ENCODE measurements around the gene ASIC5. TPM values are rescaled to one million over a fixed set of nuclear protein-coding genes. Genes with fewer than 3 reads are reported as not detected.

ASIC5 gene
- total and polyA plus RNA-seq, 2 of the 4 experiments (the other 2 are of a cell fraction) = not detected

DNA sequence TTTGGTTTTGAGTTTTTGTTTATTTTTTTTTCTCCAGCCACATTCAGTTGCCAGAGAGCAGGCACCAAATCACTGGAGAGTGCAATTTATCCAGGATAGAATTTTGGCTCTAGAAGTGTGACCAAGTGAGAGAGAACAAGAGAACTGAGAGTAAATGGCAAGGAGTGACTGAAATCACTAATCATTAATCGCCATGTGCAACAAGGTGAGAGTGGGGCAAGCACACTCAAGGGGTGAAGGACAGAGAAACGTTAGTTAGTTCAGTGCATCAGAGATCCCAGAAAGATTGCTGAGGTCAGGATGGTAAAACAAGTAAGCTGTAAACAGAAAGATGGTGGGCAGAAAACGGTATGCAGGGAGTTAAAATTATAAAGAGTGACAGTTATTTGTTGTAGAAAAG, 17.8 kb upstream of the ASIC5 start:
- Histone ChIP-seq H4K5ac (ENCODE audit: low read depth, low read length) (no peak overlapping the region), H4K20me1 (ENCODE audit: insufficient read depth, low read length) (no peaks in the 10 kb centered on the region), H3K36me3 (ENCODE audit: control insufficient read depth, insufficient read depth, low read length) (no peaks in the 10 kb centered on the region), H3K4me3 (ENCODE audit: insufficient read depth, low read depth, low read length) (no peak overlapping the region), H2BK120ac (ENCODE audit: low read depth, low read length) (no peak overlapping the region), H3K9ac (ENCODE audit: low read depth, low read length) (no peak overlapping the region), H4K91ac (ENCODE audit: insufficient read depth, low read depth, low read length) (no peak overlapping the region), H2AFZ (replicated peaks; ENCODE audit: low read length, poor library complexity) (no peak overlapping the region), H3K14ac (replicated peaks; ENCODE audit: low read depth, low read length) (no peak overlapping the region), H3K79me1 (ENCODE audit: low read depth in 1 of 2, low read length in 2 of 2) (no peaks in the 10 kb centered on the region), H2AK9ac (replicated peaks; ENCODE audit: low read depth, low read length, poor library complexity) (no peak overlapping the region), H3K4ac (ENCODE audit: low read depth, low read length) (no peak overlapping the region), H3K56ac (ENCODE audit: extremely low read depth, insufficient read depth, low read length) (no peak overlapping the region), H3K23ac (ENCODE audit: low read depth, low read length) (no peak overlapping the region), H2BK20ac (ENCODE audit: low read depth, low read length) (no peak overlapping the region), H3K4me2 (ENCODE audit: low read depth, low read length) (no peak overlapping the region), H3K27me3 (ENCODE audit: control insufficient read depth, insufficient read depth, low read length) (no peaks in the 10 kb centered on the region), H2BK15ac (ENCODE audit: low read depth, low read length) (no peak overlapping the region), H3K9me1 (ENCODE audit: insufficient read depth, low read length) (no peaks in the 10 kb centered on the region), H4K8ac (ENCODE audit: low read depth in 2 of 2, low read length in 2 of 2) (no peak overlapping the region), H3K9me3 (ENCODE audit: control insufficient read depth, insufficient read depth, low read length) (0 out of 2 replicates have a peak, but pooled peaks cover 1% of the 10 kb centered on the region), H3K27ac (ENCODE audit: insufficient read depth, low read length) (no peak overlapping the region), H2AK5ac (ENCODE audit: low read depth, low read length) (no peak overlapping the region), H2BK5ac (ENCODE audit: low read depth, low read length, poor library complexity, severe bottlenecking) (no peak overlapping the region), H3K4me1 (ENCODE audit: control insufficient read depth, insufficient read depth, low read length) (no peaks in the 10 kb centered on the region), H3K18ac (ENCODE audit: low read depth, low read length) (no peak overlapping the region)
- POLR2A ChIA-PET (ENCODE audit: unreplicated experiment) = no interaction called here
- intact Hi-C loops (cut with micrococcal nuclease) (no loop called here), in situ Hi-C loops (cut with MboI; ENCODE audit: low sequenced_read_pairs) (no loop called here), dilution Hi-C loops (cut with HindIII; ENCODE audit: low sequenced_read_pairs, unreplicated experiment) (no loop called here)
- DNase-seq = no peak
- TF ChIP-seq RAD21 (IDR thresholded peaks at IDR 0.05; ENCODE audit: low read length) (no peak), CTCF (conservative IDR thresholded peaks at IDR 0.05; ENCODE audit: low read depth, low read length) (no peak), MAZ (IDR thresholded peaks at IDR 0.05; ENCODE audit: borderline replicate concordance, low read depth, low read length) (no peak), RCOR1 (IDR thresholded peaks at IDR 0.05; ENCODE audit: insufficient replicate concordance, low read length) (no peak), RFX5 (IDR thresholded peaks at IDR 0.05; ENCODE audit: low read depth, low read length) (no peak), MAFK (IDR thresholded peaks at IDR 0.05; ENCODE audit: low read depth, low read length) (no peak), MXI1 (IDR thresholded peaks at IDR 0.05; ENCODE audit: borderline replicate concordance, low read depth, low read length) (no peak)
- TF ChIP-seq, protein P1, sequence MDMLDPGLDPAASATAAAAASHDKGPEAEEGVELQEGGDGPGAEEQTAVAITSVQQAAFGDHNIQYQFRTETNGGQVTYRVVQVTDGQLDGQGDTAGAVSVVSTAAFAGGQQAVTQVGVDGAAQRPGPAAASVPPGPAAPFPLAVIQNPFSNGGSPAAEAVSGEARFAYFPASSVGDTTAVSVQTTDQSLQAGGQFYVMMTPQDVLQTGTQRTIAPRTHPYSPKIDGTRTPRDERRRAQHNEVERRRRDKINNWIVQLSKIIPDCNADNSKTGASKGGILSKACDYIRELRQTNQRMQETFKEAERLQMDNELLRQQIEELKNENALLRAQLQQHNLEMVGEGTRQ (IDR thresholded peaks at IDR 0.05; ENCODE audit: low read depth, low read length) = no peak
- TF ChIP-seq, protein P2, sequence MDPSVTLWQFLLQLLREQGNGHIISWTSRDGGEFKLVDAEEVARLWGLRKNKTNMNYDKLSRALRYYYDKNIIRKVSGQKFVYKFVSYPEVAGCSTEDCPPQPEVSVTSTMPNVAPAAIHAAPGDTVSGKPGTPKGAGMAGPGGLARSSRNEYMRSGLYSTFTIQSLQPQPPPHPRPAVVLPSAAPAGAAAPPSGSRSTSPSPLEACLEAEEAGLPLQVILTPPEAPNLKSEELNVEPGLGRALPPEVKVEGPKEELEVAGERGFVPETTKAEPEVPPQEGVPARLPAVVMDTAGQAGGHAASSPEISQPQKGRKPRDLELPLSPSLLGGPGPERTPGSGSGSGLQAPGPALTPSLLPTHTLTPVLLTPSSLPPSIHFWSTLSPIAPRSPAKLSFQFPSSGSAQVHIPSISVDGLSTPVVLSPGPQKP (IDR thresholded peaks at IDR 0.05; ENCODE audit: borderline replicate concordance, low read depth, low read length) = no peak
- no TSS peak for BruUV-seq (replicated peaks)
- CTCF ChIA-PET = no interaction called here
- no peak for ATAC-seq (ENCODE audit: low read depth)
- WGBS, 2 experiments (ENCODE audit: extremely low coverage in 2 of 2, insufficient read length in 1 of 2) = 80% methylated on average over 3 of the region's 3 CpGs; no CpG with 5 or more reads in 1 of the 2 experiments
